Bone marrow (tissue), 2 donors: ENCODE data around the gene ATP2C2.
"Not testable (repeated sequence)": the region's sequence is repeated elsewhere in the genome, so short reads cannot be mapped to it uniquely, and the experiment has no call there.

Source experiments
- DNase-seq, 2 donors: peaks; one replicate each; lab custom pipeline; 2025; lab: John Stamatoyannopoulos, UW

The ATP2C2 gene

GRCh38 chr16:84397090-84397489, 28.8 kb downstream of the ATP2C2 start:
- DNase-seq = no peak

GRCh38 chr16:84398701-84399100, 30.4 kb downstream of the ATP2C2 start:
- no peak for DNase-seq

- DNase-seq = not testable (repeated sequence)
These were observed 31.6 kb downstream of the ATP2C2 start for GRCh38 chr16:84399912-84400311.

GRCh38 chr16:84403435-84403834, 35.1 kb downstream of the ATP2C2 start:
- DNase-seq = not testable (repeated sequence)

GRCh38 chr16:84404324-84404723, 36.0 kb downstream of the ATP2C2 start:
- DNase-seq = no peak

- no peak for DNase-seq
These were observed 36.8 kb downstream of the ATP2C2 start for GRCh38 chr16:84404936-84405639.

- DNase-seq = no peak
These were observed 37.9 kb downstream of the ATP2C2 start for GRCh38 chr16:84406006-84406963.

GRCh38 chr16:84407588-84408313, 39.4 kb downstream of the ATP2C2 start:
- no peak for DNase-seq

GRCh38 chr16:84408314-84408690, 40.0 kb downstream of the ATP2C2 start:
- no peak for DNase-seq

GRCh38 chr16:84408856-84409255, 40.5 kb downstream of the ATP2C2 start:
- no peak for DNase-seq

GRCh38 chr16:84410361-84411138, 42.2 kb downstream of the ATP2C2 start:
- DNase-seq = no peak

- DNase-seq = no peak
These were observed 43.4 kb downstream of the ATP2C2 start for GRCh38 chr16:84411768-84412167.

GRCh38 chr16:84412262-84412661, 43.9 kb downstream of the ATP2C2 start:
- DNase-seq = no peak

GRCh38 chr16:84413244-84414004, 45.1 kb downstream of the ATP2C2 start:
- DNase-seq = no peak

- DNase-seq = no peak
These were observed 46.5 kb downstream of the ATP2C2 start for GRCh38 chr16:84414789-84415326.

- no peak for DNase-seq
These were observed 48.3 kb downstream of the ATP2C2 start for GRCh38 chr16:84416407-84417321.

- no peak for DNase-seq
These were observed 49.9 kb downstream of the ATP2C2 start for GRCh38 chr16:84418056-84418849.

GRCh38 chr16:84419730-84420129, 51.4 kb downstream of the ATP2C2 start:
- DNase-seq = no peak

- DNase-seq = not testable (repeated sequence)
These were observed 52.2 kb downstream of the ATP2C2 start for GRCh38 chr16:84420556-84420955.
